Neural progenitor cell (in vitro differentiated cells): ENCODE data around the gene NLK. TPM values are rescaled to one million over a fixed set of nuclear protein-coding genes. Genes with fewer than 3 reads are reported as not detected.
"Not testable (repeated sequence)": the region's sequence is repeated elsewhere in the genome, so short reads cannot be mapped to it uniquely, and the experiment has no call there.

ENCODE experiments used
- DNase-seq: peaks from one replicate; pipeline ENCODE4 v3.0.0-alpha.2; 2016; ENCODE audit warnings: low spot score
- H2AFZ ChIP-seq: fragments of 200-600 bp; sonication (generic); replicated peaks from 2 replicates; pipeline ENCODE4 v1.6.1; 2016; ENCODE audit warnings: antibody characterized with exemption
- H3F3A ChIP-seq: fragments of 200-600 bp; sonication (generic); 2 replicates; pipeline ENCODE4 v1.6.1; 2016; ENCODE audit warnings: antibody characterized with exemption, low read depth
- H3K27ac ChIP-seq: fragments of 200-600 bp; sonication (generic); 2 replicates; pipeline ENCODE4 v1.5.1; 2016; ENCODE audit warnings: mild to moderate bottlenecking
- H3K27me3 ChIP-seq: fragments of 200-600 bp; sonication (generic); 2 replicates; pipeline ENCODE4 v1.6.1; 2016; ENCODE audit warnings: mild to moderate bottlenecking, moderate library complexity
- H3K36me3 ChIP-seq: fragments of 200-600 bp; sonication (generic); 2 replicates; pipeline ENCODE4 v1.5.1; 2016
- H3K4me1 ChIP-seq: fragments of 200-600 bp; sonication (generic); 2 replicates; pipeline ENCODE4 v1.6.1; 2016; ENCODE audit warnings: mixed run types
- H3K4me2 ChIP-seq: fragments of 200-600 bp; sonication (generic); 2 replicates; pipeline ENCODE4 v1.6.1; 2016
- H3K4me3 ChIP-seq: fragments of 200-600 bp; sonication (generic); 2 replicates; pipeline ENCODE4 v1.5.1; 2016
- H3K79me2 ChIP-seq: fragments of 200-600 bp; sonication (generic); 2 replicates; pipeline ENCODE4 v1.6.1; 2016; ENCODE audit warnings: low read depth
- H3K9ac ChIP-seq: fragments of 200-600 bp; sonication (generic); 2 replicates; pipeline ENCODE4 v1.6.1; 2016
- H3K9me3 ChIP-seq: fragments of 200-600 bp; sonication (generic); 2 replicates; pipeline ENCODE4 v1.5.1; 2016; ENCODE audit warnings: low read depth
- H4K20me1 ChIP-seq: fragments of 200-600 bp; sonication (generic); 2 replicates; pipeline ENCODE4 v1.6.1; 2016; ENCODE audit warnings: low read depth
- H3K27ac Mint-ChIP-seq: 3 replicates; pipeline ENCODE4 v1.8.0; 2021; ENCODE audit warnings: mixed read lengths
- H3K27me3 Mint-ChIP-seq: 2 replicates; pipeline ENCODE4 v1.8.0; 2022; ENCODE audit warnings: low read depth, mild to moderate bottlenecking, inconsistent platforms, moderate library complexity, mixed read lengths; ENCODE audit not compliant: insufficient read depth
- H3K36me3 Mint-ChIP-seq: 3 replicates; pipeline ENCODE4 v1.8.0; 2021; ENCODE audit warnings: mixed read lengths
- H3K4me1 Mint-ChIP-seq: 3 replicates; pipeline ENCODE4 v1.8.0; 2021; ENCODE audit warnings: mixed read lengths
- H3K4me3 Mint-ChIP-seq: 3 replicates; pipeline ENCODE4 v1.8.0; 2021; ENCODE audit warnings: mild to moderate bottlenecking, moderate library complexity, mixed read lengths
- H3K9me3 Mint-ChIP-seq: 3 replicates; pipeline ENCODE4 v1.8.0; 2020; ENCODE audit warnings: mixed read lengths
- total RNA-seq: library from RNA; depleted of rRNA; stranded (reverse); fragments of >200 nt; gene quantifications from 2 replicates; pipeline ENCODE4 v1.2.3, GENCODE V29; 2015; ENCODE audit warnings: low replicate concordance
- TF ChIP-seq, protein P1 (sequence below): fragments of 200-600 bp; sonication (generic); IDR thresholded peaks from 2 replicates; pipeline ENCODE4 v1.5.1; 2017; ENCODE audit warnings: antibody characterized with exemption, mild to moderate bottlenecking

The NLK gene
- total RNA-seq, 1 donor from 2014 or later: 61.7 TPM

DNA sequence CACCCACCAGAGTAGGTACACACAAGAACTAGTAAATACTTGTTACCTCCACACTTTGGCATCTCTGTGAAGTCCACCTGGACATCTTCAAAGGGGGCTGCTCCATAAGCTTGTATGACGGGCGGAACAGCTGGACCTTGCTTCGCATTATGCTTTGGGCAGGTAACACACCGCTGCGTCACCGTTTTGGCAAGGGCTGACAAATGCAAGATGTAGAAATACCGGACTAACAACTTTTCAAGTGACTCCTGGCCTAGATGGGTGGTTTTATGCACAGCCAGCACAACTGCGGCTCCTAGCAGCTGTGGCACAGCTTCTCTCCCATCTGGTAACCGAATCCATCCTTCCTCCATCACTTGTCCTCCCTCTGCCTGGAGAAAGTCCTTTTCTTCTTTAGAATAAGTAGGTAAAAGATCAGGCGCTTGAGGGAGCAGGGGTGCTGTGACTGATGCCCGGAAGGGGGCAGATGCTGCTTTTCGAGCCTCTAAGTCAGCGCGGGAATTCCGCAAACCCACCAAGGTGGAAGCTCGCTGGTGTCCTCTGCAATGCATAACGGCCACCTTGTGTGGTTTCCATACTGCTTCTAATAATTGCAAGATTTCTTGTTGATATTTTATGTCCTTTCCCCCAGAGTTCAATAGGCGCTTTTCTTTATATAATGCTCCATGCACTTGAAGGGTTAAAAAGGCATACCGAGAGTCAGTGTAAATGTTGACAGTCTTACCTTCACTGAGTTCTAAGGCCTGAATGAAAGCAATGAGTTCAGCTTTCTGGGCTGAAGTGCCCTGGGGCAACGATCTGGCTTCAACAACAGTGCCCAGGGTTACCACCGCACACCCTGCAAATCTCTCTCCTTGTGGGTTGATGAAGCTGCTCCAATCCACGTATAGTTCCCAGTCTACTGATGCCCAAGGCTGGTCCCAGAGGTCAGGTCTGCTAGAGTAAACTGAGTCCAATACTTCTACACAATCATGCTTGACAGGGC is 191.7 kb downstream of the NLK start:
- peaks cover 12% of the 10 kb centered on the region for H3K27me3 Mint-ChIP-seq
- H3K9me3 ChIP-seq, H3K9ac ChIP-seq, H3K36me3 ChIP-seq, H3K27me3 ChIP-seq, H3K4me2 ChIP-seq, H3K4me3 ChIP-seq, H3K36me3 Mint-ChIP-seq, H3K27ac ChIP-seq, H3K79me2 ChIP-seq, H3F3A ChIP-seq, H3K9me3 Mint-ChIP-seq, H3K4me3 Mint-ChIP-seq, H4K20me1 ChIP-seq, H3K27ac Mint-ChIP-seq: not testable (repeated sequence)
- Histone ChIP-seq H2AFZ (peak overlapping the region; percentile 20), H3K4me1 (peaks cover 11% of the 10 kb centered on the region)
- TF ChIP-seq, protein P1, sequence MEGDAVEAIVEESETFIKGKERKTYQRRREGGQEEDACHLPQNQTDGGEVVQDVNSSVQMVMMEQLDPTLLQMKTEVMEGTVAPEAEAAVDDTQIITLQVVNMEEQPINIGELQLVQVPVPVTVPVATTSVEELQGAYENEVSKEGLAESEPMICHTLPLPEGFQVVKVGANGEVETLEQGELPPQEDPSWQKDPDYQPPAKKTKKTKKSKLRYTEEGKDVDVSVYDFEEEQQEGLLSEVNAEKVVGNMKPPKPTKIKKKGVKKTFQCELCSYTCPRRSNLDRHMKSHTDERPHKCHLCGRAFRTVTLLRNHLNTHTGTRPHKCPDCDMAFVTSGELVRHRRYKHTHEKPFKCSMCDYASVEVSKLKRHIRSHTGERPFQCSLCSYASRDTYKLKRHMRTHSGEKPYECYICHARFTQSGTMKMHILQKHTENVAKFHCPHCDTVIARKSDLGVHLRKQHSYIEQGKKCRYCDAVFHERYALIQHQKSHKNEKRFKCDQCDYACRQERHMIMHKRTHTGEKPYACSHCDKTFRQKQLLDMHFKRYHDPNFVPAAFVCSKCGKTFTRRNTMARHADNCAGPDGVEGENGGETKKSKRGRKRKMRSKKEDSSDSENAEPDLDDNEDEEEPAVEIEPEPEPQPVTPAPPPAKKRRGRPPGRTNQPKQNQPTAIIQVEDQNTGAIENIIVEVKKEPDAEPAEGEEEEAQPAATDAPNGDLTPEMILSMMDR: peak; percentile 23
- peaks cover 18% of the 10 kb centered on the region for H3K4me1 Mint-ChIP-seq
- peak; percentile 28 for DNase-seq

DNA sequence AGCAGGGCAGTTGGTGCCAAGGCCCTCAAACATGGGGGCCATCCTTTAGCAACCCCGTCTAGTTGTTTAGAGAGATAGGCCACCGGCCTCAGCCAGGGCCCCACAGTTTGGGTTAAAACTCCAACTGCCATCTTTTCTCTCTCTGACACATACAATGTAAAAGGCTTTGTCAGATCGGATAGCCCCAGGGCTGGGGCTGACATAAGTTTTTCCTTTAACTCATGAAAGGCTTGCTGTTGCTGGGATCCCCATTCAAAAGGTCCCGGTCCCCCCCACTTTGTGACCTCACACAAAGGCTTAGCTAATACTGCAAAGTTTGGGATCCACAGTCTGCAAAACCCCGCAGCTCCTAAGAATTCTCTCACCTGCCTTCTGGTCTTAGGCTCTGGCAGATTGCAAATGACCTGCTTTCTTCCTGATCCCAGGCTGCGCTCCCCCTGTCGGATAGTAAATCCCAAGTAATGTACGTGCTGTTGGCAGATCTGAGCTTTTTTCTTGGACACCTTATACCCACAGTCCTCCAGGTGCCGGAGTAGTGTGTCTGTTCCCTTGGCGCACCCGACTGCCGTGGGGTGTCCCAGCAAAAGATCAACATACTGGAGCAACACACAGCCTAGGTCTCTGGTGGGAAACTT is 192.7 kb downstream of the NLK start:
- H3K27ac ChIP-seq, H3K9me3 ChIP-seq, H3F3A ChIP-seq, H3K79me2 ChIP-seq, H3K9me3 Mint-ChIP-seq, H3K36me3 Mint-ChIP-seq, H3K27ac Mint-ChIP-seq, H3K36me3 ChIP-seq, H3K4me3 ChIP-seq, H4K20me1 ChIP-seq, H3K9ac ChIP-seq, H2AFZ ChIP-seq, H3K27me3 ChIP-seq, H3K4me3 Mint-ChIP-seq, H3K4me2 ChIP-seq, DNase-seq: not testable (repeated sequence)
- Mint-ChIP-seq H3K4me1 (peaks cover 20% of the 10 kb centered on the region), H3K27me3 (peaks cover 12% of the 10 kb centered on the region)
- peaks cover 11% of the 10 kb centered on the region for H3K4me1 ChIP-seq

DNA sequence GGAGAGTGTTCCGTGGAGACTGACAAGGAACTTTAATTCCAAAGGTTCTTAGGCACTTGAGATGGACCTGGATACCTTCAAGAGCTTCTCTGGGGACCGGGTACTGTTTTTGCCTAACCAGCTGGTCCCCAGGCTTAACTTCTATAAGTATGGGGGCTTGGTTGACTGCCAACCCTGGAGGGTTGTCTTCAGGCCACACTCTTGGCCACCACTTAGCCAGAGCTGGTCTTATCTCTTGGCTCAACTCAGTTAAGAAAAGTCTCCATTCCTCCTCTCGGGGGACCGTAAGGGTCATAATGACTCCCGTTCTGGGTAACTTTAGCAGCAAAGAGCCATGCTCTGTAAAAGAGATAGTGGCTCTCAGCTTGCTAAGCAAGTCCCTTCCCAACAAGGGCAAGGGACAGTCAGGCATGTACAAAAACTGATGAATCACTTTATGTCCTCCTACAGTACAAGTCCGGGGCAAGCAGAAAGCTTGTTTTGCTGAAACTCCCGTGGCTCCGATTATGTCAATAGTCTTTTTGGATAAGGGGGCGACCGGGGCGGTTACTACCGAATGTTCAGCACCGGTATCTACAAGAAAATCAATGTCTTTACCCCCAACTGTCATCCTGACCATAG is 193.7 kb downstream of the NLK start:
- H3K27me3 ChIP-seq, H4K20me1 ChIP-seq, H3K27ac ChIP-seq, H3K4me3 ChIP-seq, H3K4me2 ChIP-seq, H3K36me3 Mint-ChIP-seq, H3F3A ChIP-seq, H3K9me3 Mint-ChIP-seq, H3K36me3 ChIP-seq, DNase-seq, H3K9me3 ChIP-seq, H3K9ac ChIP-seq, H3K27ac Mint-ChIP-seq, H2AFZ ChIP-seq, H3K79me2 ChIP-seq, H3K4me3 Mint-ChIP-seq: not testable (repeated sequence)
- H3K4me1 ChIP-seq: peaks cover 11% of the 10 kb centered on the region
- Mint-ChIP-seq H3K27me3 (peaks cover 12% of the 10 kb centered on the region), H3K4me1 (peaks cover 20% of the 10 kb centered on the region)

DNA sequence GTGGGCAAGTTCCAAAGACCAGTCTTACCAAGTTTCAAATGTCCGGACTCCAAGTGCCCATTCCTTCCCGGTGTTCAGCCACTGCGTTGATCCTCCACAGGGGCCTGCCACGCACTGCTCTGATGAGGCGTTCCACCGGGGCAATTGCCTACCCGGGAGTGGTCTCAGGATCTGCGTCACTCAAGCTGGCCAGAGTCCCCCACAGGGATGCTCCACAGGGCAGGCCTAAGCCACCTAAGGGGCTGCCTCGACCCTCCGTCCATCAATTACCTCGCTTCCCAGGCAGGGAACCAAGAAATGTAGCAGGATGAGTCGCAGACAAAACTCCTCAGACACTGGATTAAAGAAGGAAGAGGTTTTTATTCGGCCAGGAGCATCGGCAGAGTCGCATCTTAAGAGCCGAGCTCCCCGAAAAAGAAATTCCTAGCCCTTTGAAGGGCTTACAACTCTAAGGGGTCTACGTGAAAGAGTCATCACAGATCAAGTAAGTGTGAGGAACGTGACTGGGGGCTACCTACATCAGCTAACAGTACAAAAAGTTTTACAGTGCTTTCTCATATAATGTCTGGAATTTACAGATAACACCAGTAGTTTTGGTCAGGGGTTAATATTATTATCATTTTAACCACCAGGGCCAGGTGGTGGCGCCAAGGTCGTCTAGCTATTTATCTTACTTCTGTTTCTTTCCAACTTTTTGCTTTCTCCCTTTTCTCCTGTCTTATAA is 196.2 kb downstream of the NLK start:
- H3K9me3 ChIP-seq, H3K36me3 Mint-ChIP-seq, H3K27me3 ChIP-seq, H3K4me3 Mint-ChIP-seq, DNase-seq, H3K27ac ChIP-seq, H3K9ac ChIP-seq, H4K20me1 ChIP-seq, H3K27ac Mint-ChIP-seq, H3K4me2 ChIP-seq, H3F3A ChIP-seq, H2AFZ ChIP-seq, H3K79me2 ChIP-seq, H3K9me3 Mint-ChIP-seq, H3K36me3 ChIP-seq, H3K4me3 ChIP-seq: not testable (repeated sequence)
- peaks cover 11% of the 10 kb centered on the region for H3K4me1 ChIP-seq
- H3K4me1 Mint-ChIP-seq: peaks cover 20% of the 10 kb centered on the region
- peaks cover 12% of the 10 kb centered on the region for H3K27me3 Mint-ChIP-seq
